CD4-positive, alpha-beta T cell treated with Interleukin-10 for 1 hour (primary cell): ENCODE data around the gene MLXIP.

ENCODE experiments used
- DNase-seq: peaks from one replicate; pipeline ENCODE4 v3.0.0-alpha.2; 2020

MLXIP gene

DNA sequence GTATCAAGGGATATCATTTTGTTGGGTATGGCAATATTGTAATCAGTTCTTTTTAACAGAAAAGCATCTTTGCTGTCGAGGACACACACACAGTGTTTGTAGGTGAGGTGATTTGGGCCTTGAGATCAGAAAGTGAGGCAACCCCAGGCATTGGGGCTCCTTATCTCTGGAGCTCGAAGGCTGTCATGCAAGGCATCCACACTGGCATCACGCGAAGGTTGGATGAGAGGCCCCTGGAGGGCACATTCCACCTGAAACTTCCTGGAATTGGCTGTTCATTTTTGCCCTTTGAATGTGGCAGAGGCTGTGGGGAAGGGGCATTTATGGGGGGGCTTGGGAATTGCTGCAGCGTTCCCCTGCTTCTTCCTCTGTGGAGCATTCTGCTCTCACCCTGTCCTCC lies 49.9 kb downstream of the MLXIP start:
- DNase-seq: no peak

DNA sequence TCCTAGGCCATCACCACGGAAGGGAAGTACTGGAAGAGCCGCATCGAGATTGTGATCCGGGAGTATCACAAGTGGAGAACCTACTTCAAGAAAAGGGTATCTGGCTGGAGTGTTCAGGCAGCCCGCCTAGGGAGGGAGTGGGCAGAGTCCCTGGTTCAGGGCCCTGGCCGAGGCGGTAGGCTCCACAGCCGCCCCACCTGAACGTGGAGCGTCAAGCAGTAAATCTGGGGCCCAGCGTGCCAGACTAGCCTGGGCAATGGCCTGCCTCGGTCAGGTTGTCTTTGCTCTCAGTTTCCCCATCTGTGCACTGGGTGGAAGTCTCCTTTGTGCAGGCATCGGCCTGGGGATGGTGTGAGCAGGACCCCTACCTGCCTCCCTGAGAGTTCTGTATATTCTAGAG lies 50.6 kb downstream of the MLXIP start:
- DNase-seq: no peak

DNA sequence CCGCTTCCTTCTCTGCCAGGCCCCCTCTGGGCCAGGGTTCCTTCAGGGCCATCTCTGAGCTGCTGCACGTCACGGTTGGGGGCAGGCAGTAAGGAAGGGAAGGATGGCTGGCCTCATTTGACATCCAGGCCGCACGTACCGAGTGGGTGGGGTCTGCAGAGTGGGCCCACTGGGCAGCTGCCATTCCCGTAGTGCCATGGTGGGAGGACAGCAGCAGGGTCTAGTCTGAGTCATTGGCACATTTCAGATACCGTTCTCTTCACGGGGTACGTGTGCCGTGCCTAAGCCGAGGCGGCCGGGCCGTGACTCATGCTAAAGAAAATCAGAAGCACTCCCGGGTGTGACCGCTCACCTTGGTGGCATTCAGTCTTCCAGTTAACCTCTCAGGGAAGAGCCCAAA lies 51.6 kb downstream of the MLXIP start:
- no peak for DNase-seq

DNA sequence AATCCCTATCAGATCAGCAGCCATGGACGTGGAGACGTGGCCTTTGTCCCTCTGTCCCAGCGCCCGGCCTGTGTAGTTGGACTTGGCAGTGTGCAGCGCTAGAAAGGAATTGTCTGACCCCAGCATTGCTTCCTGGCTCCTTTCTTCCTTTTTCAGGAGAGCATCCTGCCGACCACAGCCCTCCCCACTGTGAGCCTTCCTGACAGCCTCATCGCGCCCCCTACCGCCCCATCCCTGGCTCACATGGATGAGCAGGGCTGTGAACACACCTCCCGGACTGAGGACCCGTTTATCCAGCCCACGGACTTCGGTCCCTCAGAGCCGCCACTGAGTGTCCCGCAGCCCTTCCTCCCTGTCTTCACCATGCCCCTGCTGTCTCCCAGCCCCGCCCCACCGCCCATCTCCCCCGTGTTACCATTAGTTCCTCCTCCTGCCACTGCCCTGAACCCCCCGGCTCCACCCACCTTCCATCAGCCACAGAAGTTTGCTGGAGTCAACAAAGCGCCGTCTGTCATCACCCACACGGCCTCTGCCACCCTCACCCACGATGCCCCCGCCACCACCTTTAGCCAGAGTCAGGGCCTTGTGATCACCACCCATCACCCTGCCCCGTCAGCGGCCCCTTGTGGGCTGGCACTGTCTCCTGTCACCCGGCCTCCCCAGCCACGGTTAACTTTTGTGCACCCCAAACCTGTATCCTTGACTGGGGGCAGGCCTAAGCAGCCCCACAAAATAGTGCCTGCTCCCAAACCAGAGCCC lies 54.8 kb downstream of the MLXIP start:
- no peak for DNase-seq

GRCh38 chr12:122135437-122136031 lies 57.0 kb downstream of the MLXIP start:
- DNase-seq: no peak

DNA sequence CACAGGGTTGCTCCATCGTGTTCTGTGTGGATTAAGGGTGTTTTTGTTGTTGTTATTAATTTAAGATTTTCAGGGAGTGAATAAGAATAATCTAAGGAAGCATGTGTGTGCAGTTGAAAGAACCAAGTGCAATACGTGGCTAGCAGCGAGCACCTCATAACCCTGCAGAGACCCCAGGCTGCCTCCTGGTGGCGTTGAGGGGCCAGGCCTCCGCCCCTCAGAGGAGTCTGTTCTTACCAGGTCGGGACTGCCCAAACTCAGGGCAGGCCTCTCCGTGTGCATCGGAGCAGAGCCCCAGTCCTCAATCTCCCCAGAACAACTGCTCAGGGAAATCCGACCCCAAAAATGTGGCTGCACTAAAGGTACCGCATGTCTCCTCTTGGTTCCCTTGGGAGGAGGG lies 58.7 kb downstream of the MLXIP start:
- DNase-seq: no peak

- no peak for DNase-seq
Measured at GRCh38 chr12:122137681-122138080, 59.1 kb downstream of the MLXIP start.

- no peak for DNase-seq
Measured at GRCh38 chr12:122138181-122138580, 59.6 kb downstream of the MLXIP start.

DNA sequence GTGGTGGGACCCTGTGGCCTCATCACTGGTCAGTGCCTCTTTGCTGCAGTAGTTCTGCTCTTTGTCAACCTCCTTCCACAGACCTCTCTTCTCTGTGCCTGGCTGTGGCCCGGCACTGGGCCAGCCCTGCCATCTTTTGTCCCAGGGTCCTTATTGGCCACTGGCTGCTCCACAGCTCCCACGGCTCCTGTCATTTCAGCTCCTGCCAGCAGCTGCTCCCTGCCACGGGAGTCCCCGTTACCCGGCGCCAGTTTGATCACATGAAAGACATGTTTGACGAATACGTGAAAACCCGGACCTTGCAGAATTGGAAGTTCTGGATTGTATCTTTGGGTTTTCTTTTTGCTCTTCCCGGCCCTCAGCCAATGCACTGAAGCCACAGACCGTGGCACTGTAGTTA lies 60.1 kb downstream of the MLXIP start:
- no peak for DNase-seq

DNA sequence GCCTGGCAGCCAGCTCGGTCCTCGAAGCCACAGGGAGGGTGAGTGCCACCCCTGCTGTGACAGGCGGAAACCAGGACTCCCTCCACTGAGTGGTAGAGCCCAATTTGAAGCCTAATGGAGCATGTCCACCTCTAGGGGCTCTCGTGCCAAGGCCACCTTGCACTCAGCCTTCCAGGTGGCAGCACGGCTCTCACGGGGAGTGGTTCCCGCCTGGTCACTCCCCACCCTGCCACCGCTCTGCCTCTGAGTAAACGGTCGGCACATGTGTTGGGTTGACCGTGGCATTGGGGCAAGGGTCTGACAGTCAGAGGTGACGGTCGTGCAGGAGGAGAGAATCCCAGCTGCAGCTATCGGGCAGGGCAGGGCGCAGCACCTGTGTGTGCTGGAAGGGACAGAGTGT lies 60.7 kb downstream of the MLXIP start:
- DNase-seq: no peak

DNA sequence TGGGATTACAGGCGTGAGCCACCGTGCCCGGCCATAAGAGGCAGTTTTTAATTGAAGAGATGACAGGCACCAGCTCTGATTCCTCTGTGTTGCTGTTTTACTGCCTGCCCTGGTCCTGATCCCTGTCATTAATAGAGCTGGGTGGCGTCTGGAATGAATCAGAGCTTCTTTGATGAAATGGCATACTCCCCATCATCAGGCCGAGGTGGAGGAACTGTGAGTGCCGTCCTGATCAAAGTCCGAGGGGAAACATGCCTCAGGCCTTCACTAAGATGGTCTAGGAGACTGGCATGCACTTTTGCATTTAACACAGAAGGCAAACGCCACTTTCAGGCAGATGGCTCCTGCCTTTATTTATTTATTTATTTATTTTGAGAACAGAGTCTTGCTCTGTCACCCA lies 61.4 kb downstream of the MLXIP start:
- DNase-seq: no peak

GRCh38 chr12:122140467-122141257 lies 62.1 kb downstream of the MLXIP start:
- no peak for DNase-seq

DNA sequence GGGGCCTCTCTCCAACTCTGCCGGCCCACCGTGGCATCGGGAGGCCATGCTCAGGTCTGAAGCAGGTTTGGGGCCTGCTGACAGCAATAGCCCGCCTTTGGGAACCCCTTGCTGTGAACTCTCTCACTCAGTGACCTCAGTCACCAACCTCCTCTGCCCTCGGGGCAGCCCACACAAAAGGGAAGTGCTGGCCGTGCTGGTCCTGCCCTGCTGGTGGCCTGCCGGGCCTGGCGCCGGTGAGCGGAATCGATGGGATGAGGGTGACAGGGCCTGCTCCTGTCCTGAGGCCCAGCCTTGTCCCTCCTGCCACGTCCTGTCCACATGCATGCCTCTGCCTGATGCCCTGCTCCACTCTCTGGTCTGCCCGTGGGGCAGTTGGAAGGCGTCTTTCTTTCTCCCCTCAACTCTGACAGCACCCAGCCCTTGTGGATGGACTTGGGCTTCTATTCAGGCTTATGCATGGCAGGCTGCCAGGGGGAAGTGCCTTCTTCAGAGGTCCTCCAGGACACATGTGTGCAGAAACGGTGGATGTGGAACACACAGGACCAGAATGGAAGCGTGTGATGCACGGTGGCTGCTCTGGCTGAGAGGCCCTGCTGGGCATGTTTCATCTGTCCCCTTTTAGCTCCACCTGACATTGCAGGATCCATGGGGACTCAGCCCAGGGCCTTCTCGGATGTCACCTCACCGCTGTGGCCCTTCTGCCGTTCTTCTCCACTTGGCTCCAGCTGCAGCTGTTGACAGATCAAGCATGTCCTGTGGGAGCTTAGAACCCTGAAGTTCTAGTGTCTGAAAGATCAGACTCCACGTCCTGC lies 63.6 kb downstream of the MLXIP start:
- no peak for DNase-seq

DNA sequence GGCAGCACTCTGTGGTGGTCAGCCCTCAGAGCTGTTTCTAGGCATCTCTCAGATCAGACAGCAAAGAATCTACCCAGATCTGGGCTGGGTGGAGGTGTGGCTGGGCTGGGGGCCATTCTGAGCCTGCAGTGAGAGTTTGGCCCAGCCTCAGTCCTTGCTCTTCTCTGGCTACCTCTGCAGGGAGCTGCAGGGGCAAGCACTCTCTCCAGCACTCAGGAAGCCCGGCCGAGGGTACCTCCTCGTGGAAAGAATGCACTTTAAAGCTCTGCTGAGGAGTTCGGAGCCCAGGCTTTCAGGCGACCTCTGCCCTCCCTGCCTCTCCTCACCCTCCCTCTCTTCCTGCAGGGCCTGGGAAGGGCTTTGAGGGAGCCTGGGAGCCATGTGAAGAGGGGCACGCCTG lies 64.3 kb downstream of the MLXIP start:
- DNase-seq: no peak

GRCh38 chr12:122144885-122145284 lies 66.3 kb downstream of the MLXIP start:
- DNase-seq: no peak

GRCh38 chr12:122145505-122146330 lies 67.2 kb downstream of the MLXIP start:
- DNase-seq: no peak

DNA sequence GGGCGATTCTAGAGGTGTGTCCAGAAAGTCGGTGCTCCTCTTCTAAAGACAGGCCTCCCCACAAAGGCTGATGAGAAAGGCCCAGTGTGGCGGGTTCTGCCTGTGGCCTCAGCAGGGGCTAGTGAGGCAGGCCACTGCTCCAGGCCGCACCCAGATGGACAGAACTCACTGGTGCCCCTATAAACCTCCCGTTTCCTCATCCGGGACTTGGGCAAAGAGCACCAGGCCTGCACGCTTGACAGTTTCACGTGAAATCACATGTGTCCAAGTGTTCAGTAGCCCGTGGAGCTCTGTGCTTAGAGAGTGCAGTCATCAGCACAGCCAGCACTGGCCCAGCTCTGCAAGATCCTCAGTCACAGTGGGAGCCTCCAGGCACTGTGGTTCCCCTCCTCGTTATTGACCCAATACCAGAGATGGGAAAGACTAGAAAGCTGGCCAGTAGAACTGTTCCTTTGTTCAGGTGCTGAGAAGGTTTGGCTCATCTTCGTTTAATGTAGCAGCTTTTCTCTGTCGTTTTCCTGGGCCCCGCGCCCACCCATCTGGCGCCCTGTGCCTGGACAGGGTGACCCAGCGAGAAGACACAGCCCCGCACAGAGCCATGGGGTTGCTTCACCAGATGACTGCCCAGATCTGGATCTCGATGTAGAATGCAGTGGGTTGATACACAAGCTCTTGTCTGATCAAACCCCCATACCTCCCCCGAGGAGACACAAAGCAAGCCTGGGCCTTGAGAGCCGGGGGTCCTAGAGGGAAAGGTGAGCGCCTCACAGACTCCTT lies 69.1 kb downstream of the MLXIP start:
- no peak for DNase-seq

- DNase-seq: no peak
Measured at GRCh38 chr12:122148657-122149056, 70.1 kb downstream of the MLXIP start.

DNA sequence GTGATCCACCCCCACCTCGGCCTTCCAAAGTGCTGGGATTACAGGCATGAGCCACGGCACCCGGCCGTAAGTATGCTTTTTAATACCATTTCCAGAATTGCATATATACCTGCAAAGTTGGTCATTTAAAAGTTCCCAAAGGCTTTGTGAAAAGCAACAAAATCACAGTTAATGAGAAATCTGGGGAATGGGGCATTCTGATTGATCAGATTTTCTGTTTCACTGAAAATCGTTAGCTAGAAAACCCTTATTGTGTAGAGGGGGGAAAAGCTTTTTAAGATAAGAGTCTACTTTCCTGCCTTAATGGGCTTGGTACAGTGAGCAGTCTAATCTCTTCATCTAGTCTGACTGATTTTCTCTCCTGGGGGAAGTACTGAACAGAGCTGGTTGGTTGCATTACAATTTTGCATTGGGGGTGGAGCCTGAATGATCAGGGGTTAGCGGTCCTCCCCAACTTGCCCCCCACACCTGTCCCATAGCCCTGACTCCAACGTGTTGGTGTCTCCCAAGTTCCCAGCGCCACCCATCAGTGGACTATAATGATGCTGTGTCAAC lies 71.6 kb downstream of the MLXIP start:
- DNase-seq: no peak

GRCh38 chr12:122152754-122153153 lies 74.2 kb downstream of the MLXIP start:
- DNase-seq: no peak

GRCh38 chr12:122155705-122156104 lies 77.1 kb downstream of the MLXIP start:
- DNase-seq: no peak
